OCI-LY7 (cell line): ENCODE measurements around the gene H2BK1. TPM values are rescaled to one million over a fixed set of nuclear protein-coding genes. Genes with fewer than 3 reads are reported as not detected.

Experiments
- BruUV-seq: library from RNA; stranded (reverse); fragments of 400-500 nt; replicated peaks from 2 replicates; lab custom pipeline; 2021; lab: Mats Ljungman, UMichigan
- CTCF ChIA-PET: fragments of 300-600 bp; sonication (Branson Sonifier 250); formaldehyde crosslinking; loops from one replicate; lab custom pipeline; 2022; ENCODE audit warnings: antibody characterized with exemption; ENCODE audit not compliant: unreplicated experiment; lab: Charles Lee
- POLR2A ChIA-PET: fragments of 300-600 bp; sonication (Branson Sonifier 250); formaldehyde crosslinking; loops from one replicate; lab custom pipeline; 2022; ENCODE audit warnings: antibody characterized with exemption; lab: Charles Lee
- DNase-seq: peaks from one replicate; pipeline ENCODE4 v3.0.0-alpha.2; 2015; ENCODE audit warnings: low spot score
- H2AFZ ChIP-seq: fragments of 200-600 bp; sonication (generic), shearing (Covaris generic); 2 replicates; pipeline ENCODE4 v1.6.1; 2014; ENCODE audit warnings: mild to moderate bottlenecking, antibody characterized with exemption, low read length, moderate library complexity
- H3K27ac ChIP-seq: fragments of 200-600 bp; sonication (generic); 2 replicates; pipeline ENCODE4 v1.5.1; 2014; ENCODE audit warnings: mixed run types, low read depth, mild to moderate bottlenecking, moderate library complexity, low read length, inconsistent platforms; ENCODE audit not compliant: poor library complexity, severe bottlenecking
- H3K36me3 ChIP-seq: fragments of 200-600 bp; sonication (generic); 2 replicates; pipeline ENCODE4 v1.6.1; 2014; ENCODE audit warnings: mild to moderate bottlenecking, antibody characterized with exemption, low read length, moderate library complexity, mixed read lengths; ENCODE audit not compliant: insufficient read depth
- H3K4me1 ChIP-seq: fragments of 200-600 bp; sonication (generic); 2 replicates; pipeline ENCODE4 v1.5.1; 2014; ENCODE audit warnings: mild to moderate bottlenecking, low read length; ENCODE audit not compliant: insufficient read depth, poor library complexity, severe bottlenecking
- H3K4me2 ChIP-seq: fragments of 200-600 bp; sonication (generic); 2 replicates; pipeline ENCODE4 v1.6.1; 2014; ENCODE audit warnings: mild to moderate bottlenecking, low read length
- H3K4me3 ChIP-seq: fragments of 200-600 bp; sonication (generic); 2 replicates; pipeline ENCODE4 v1.5.1; 2014; ENCODE audit warnings: mild to moderate bottlenecking, low read depth, low read length; ENCODE audit not compliant: poor library complexity, severe bottlenecking
- H3K79me2 ChIP-seq: fragments of 200-600 bp; sonication (generic); 2 replicates; pipeline ENCODE4 v1.6.1; 2016; ENCODE audit warnings: low read depth, mild to moderate bottlenecking, low read length, moderate library complexity, mixed read lengths; ENCODE audit not compliant: insufficient read depth
- H3K9me2 ChIP-seq: fragments of 200-600 bp; sonication (generic); 2 replicates; pipeline ENCODE4 v1.6.1; 2016; ENCODE audit warnings: mild to moderate bottlenecking, low read length, mixed read lengths; ENCODE audit not compliant: insufficient read depth
- H3K9me3 ChIP-seq: fragments of 200-600 bp; sonication (generic); 2 replicates; pipeline ENCODE4 v1.6.1; 2014; ENCODE audit warnings: mild to moderate bottlenecking, mixed run types, low read length, mixed read lengths
- H4K20me1 ChIP-seq: fragments of 200-600 bp; sonication (generic); 2 replicates; pipeline ENCODE4 v1.6.1; 2014; ENCODE audit warnings: mild to moderate bottlenecking, antibody characterized with exemption, low read length, moderate library complexity, mixed read lengths; ENCODE audit not compliant: insufficient read depth
- EZH2phosphoT487 ChIP-seq: fragments of 200-600 bp; sonication (generic); IDR thresholded peaks from 2 replicates; pipeline ENCODE4 v1.6.1; 2018; ENCODE audit warnings: low read depth, borderline replicate concordance, mild to moderate bottlenecking, mixed run types, antibody characterized with exemption, low read length, moderate library complexity, mixed read lengths
- intact Hi-C: fragments of 100-400 bp; cut with micrococcal nuclease; formaldehyde crosslinking; loops from one replicate; pipeline ENCODE4 v1.10.0; 2022; ENCODE audit not compliant: unreplicated experiment
- total RNA-seq, 2 experiments: library from RNA; depleted of rRNA in 1 of 2; stranded (reverse); fragments of >200 nt in 1 of 2; shearing (Covaris generic) in 1 of 2; gene quantifications; 2 replicates each; pipeline ENCODE4 v1.2.3, GENCODE V29; 2014 to 2022
- TF ChIP-seq, protein P1 (sequence below): fragments of 200-600 bp; sonication (generic); conservative IDR thresholded peaks from 2 replicates; pipeline ENCODE4 v1.5.1; 2014; ENCODE audit warnings: mild to moderate bottlenecking, antibody characterized with exemption, low read length, moderate library complexity, mixed read lengths

H2BK1 gene
- total RNA-seq, 2 experiments from 2014 or later = not detected

DNA sequence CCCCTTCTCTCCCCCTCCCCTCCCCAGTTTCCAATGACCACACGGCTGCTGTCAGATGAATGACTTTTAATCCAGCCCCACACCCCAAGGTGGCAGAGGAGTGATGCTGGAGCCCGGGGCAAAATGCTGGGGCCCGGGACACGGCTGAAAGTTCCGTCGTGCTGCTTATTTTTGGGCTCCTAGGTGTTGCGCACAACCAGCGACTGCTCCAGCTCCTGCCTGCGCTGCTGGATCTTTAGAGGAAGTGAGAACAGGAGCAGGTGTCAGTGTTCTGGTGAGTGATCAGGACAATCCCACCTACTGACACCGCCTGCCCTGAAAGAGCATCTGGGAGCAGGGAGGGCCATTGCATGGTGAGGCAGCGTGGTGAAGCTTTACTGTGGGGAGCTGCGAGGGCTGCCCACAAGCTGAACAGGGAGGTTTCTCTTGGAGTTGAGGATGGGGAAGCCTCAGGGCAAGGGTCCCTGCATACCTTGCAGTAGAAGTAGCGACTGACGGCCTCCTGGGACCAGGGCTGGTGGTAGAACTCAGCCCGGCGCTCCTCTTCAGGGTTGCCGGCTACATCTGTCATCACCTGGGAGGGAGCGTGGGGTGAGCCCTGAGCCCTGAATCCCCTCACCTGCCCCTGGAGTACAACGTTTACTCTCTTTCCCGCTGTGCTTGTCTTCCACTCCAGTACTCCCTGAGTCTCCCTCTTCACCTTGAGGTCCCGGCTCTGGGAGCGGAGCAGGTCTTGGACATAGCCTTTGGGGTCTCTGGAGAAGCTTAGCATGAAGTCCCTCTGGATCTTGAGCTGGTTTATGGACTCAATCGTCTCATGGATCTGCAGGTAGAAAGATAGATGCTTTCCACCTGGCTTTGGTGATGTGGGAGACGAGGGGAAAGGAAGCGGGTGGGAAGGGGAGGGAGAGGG, 28.9 kb upstream of the H2BK1 start:
- BruUV-seq = no TSS peak
- POLR2A ChIA-PET = interaction anchor here (0.6 to 0.7 kb wide), 2 partner anchors 35 to 221 kb away, joined by 3 read pairs; no protein-coding TSS in a partner anchor
- DNase-seq = peak; percentile 55
- peaks cover 23% of the 10 kb centered on the region; the same call in 1 of the 2 replicates for H3K36me3 ChIP-seq
- TF ChIP-seq, protein P1, sequence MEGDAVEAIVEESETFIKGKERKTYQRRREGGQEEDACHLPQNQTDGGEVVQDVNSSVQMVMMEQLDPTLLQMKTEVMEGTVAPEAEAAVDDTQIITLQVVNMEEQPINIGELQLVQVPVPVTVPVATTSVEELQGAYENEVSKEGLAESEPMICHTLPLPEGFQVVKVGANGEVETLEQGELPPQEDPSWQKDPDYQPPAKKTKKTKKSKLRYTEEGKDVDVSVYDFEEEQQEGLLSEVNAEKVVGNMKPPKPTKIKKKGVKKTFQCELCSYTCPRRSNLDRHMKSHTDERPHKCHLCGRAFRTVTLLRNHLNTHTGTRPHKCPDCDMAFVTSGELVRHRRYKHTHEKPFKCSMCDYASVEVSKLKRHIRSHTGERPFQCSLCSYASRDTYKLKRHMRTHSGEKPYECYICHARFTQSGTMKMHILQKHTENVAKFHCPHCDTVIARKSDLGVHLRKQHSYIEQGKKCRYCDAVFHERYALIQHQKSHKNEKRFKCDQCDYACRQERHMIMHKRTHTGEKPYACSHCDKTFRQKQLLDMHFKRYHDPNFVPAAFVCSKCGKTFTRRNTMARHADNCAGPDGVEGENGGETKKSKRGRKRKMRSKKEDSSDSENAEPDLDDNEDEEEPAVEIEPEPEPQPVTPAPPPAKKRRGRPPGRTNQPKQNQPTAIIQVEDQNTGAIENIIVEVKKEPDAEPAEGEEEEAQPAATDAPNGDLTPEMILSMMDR = no peak
- no peak for TF ChIP-seq EZH2phosphoT487
- H3K79me2 ChIP-seq = no peaks in the 10 kb centered on the region
- H4K20me1 ChIP-seq = no peaks in the 10 kb centered on the region; the same call in 1 of the 2 replicates
- no peaks in the 10 kb centered on the region for H3K9me2 ChIP-seq
- CTCF ChIA-PET = interaction anchor here (0.6 kb wide), 2 partner anchors 59 to 846 kb away, joined by 3 read pairs; no protein-coding TSS in a partner anchor
- H3K4me2 ChIP-seq = peak overlapping the region; percentile 46
- H3K27ac ChIP-seq = peak overlapping the region; percentile 26
- no peak overlapping the region for H2AFZ ChIP-seq
- intact Hi-C loops = loop anchor here (10.0 kb wide), 1 partner anchor 1614 kb away; no protein-coding TSS in a partner anchor
- no peak overlapping the region for H3K4me3 ChIP-seq
- H3K9me3 ChIP-seq = no peaks in the 10 kb centered on the region
- peaks cover 29% of the 10 kb centered on the region for H3K4me1 ChIP-seq

- Histone ChIP-seq H3K9me3 (no peaks in the 10 kb centered on the region), H3K9me2 (no peaks in the 10 kb centered on the region), H3K4me3 (no peak overlapping the region), H3K4me2 (peak overlapping the region; percentile 46; the same call in 1 of the 2 replicates), H2AFZ (no peak overlapping the region), H3K36me3 (peaks cover 23% of the 10 kb centered on the region; the same call in 1 of the 2 replicates), H3K27ac (no peak overlapping the region), H3K4me1 (peaks cover 26% of the 10 kb centered on the region), H3K79me2 (peaks cover 7% of the 10 kb centered on the region; the same call in 1 of the 2 replicates), H4K20me1 (no peaks in the 10 kb centered on the region; the same call in 1 of the 2 replicates)
- TF ChIP-seq, protein P1 = no peak
- TF ChIP-seq EZH2phosphoT487 = no peak
- ChIA-PET POLR2A (no interaction called here), CTCF (no interaction called here)
- intact Hi-C loops = loop anchor here (10.0 kb wide), 1 partner anchor 1613 kb away; no protein-coding TSS in a partner anchor
- DNase-seq = no peak
- no TSS peak for BruUV-seq
These were observed 28.0 kb upstream of the H2BK1 start for GRCh38 chr7:151238190-151238810.
